GM08714 (cell line): ENCODE results near the gene HVCN1.
A peak's percentile ranks its signal among the peaks of the same experiment; 100 is the strongest.
"Not testable (repeated sequence)": the region's sequence is repeated elsewhere in the genome, so short reads cannot be mapped to it uniquely, and the experiment has no call there.

Experiments used
- H3K4me3 ChIP-seq: fragments of 200-500 bp; sonication (Bioruptor generic); 2 replicates; pipeline ENCODE4 v1.5.1; 2014; ENCODE audit warnings: mild to moderate bottlenecking, low read length, inconsistent platforms
- ZNF274 ChIP-seq: IDR thresholded peaks from 2 replicates; pipeline ENCODE4 v1.6.1; 2012; ENCODE audit warnings: mild to moderate bottlenecking, low read depth, low read length

The HVCN1 gene

DNA sequence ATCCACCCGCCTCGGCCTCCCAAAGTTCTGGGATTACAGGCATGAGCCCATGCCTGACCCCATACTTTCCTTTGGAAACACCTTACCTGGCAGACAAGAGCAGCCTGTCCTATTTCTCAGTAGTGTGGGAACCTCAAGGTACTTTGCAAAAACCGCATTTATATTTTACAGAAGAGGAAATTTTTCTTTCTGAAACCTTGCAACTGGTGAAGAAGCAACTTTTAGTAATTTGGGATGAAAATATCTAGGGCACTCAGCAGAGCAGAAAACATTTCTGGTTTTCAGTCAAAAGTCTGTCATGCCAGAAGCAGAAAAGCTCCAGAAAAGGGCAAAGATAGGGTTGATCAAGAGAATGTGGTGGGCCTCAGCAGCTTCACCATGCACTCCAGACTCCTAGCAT lies 21.2 kb downstream of the HVCN1 start:
- peak overlapping the region; percentile 2; the same call in 1 of the 2 replicates for H3K4me3 ChIP-seq
- TF ChIP-seq ZNF274, result no peak

DNA sequence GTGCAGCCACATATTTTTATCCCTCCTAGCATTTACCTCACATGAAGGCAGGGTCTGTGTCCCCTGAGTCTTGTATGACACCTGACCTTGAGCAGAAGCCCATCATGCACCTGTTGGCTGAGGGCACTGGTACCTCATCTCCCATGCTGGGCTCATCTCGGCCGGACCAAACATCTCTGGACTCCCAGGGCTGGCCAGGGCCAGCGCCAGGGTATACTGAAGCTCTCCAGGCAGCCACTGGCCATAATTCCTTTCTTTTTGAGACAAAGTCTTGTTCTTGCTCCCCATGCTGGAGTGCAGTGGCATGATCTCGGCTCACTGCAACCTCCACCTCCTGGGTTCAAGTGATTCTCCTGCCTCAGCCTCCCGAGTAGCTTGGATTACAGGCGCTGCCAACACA lies 22.0 kb downstream of the HVCN1 start:
- no peak overlapping the region; the same call in 1 of the 2 replicates for H3K4me3 ChIP-seq
- TF ChIP-seq ZNF274, result no peak

DNA sequence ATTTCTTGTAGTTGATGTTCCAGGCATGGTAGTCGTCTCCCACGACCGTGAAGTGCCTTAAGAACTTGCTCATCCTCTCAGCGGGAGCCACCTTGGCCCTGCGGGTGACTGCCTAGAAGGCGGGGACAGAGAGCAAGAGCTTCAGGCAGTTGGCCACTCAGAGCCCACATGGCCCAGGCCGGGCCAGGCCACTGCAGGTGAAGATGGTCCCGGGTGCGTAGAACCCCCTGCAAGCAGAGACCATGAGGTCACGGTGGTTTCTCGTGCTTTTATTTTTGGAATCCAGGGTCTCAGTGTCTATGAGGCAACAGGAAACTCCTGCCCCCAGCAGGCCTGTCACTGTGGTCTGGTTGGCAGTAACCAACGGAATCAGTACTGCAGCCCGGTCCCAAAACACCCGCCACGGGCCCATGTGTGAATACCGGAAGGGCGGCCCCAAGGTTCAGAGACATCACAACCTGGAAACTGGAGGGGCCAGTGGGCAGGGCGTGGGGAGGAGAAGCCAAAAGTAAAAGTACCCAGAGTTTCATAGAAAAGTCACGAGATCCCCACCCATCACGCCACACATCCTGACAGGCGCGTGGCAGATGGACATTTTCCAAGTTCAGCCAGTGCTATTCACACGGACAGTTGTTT lies 27.5 kb downstream of the HVCN1 start:
- no peak for TF ChIP-seq ZNF274
- H3K4me3 ChIP-seq, result peak overlapping the region; percentile 48; the same call in 1 of the 2 replicates

DNA sequence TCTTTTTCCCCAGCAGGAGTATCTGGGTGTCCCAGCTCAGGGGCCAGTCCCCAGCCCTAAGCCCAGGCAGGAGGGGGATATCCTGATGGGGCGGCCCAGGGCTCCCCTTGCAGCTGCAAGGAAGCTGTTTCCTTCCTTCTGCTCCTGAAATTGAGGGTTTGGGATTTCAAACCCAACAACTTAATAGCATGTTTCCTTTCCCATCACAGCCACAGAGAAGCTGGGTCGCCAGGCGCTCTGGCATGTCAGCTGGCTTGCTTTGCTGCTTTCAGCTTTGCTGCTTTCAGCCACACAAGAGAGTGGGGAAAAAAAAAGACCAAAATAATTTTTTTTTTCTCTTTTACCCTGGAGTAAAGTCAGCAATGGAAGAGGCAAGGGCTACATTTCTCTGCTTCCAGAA lies 30.0 kb downstream of the HVCN1 start:
- TF ChIP-seq ZNF274, result no peak
- no peak overlapping the region for H3K4me3 ChIP-seq

DNA sequence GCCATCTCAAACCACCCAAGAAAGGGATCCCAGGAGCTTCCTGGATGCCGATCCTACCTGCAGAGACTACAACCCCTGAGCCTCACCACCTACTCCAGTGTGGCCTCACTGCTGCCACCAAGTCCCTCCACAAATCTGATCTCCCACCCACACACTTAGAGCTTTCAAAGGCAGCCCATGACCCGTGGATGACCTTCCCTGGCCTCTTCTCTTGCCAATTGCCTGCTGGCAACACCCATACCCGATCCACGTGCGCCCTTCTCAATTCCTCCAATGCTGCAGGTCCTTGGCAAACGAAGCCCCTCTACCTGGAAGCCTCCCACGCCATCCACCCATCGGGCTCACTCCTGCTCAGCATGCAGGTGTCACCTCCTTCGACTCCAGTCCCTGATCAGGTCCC lies 30.7 kb downstream of the HVCN1 start:
- no peak overlapping the region for H3K4me3 ChIP-seq
- TF ChIP-seq ZNF274, result no peak

DNA sequence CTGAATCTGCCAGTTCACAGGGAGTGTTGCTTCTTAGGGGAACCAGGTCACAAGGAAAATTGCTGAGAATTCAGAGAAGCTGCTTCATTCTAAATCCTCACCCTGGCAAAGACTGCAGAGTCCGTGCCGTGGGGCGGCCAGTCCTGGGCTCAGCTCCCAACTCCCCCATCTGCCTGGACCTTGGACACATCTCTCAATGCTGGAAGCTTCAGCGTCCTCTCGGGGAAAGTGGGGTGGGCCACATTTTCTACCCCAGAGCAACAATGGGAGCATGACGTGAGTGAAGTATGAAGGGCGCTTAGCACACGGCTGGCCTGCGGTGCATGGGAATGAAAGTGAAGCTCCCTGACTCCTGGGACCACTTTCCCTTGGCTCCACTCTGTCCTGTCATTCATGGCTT lies 31.2 kb downstream of the HVCN1 start:
- TF ChIP-seq ZNF274, result no peak
- H3K4me3 ChIP-seq, result no peak overlapping the region

DNA sequence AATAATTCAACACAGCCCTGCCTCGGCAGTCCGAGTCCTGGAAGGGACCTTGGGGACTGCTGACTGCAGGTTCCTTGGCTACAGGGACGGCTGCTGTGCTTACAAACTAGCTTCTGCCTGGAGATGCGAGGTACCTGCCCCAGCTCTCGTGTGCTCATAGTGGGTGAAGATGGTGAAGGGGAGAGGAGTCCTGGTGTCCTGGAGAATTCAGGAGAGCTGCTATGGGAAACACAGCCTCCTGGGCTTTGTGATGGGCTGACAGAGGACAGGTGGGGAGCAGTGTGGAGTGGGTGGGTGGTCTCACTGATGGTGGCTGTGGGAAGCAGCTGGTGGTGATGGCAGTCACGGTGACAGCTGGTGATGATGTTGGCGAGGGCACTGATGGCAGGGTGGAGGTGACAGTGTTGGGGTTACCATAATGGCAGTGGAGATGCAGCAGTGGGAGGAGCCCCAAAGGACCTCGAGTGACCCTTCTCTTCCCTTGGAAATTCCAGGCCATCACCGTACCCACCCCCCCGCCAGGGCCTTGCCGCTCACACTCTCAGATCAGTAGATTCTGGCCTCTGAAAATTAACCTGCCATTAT lies 32.8 kb downstream of the HVCN1 start:
- no peak overlapping the region for H3K4me3 ChIP-seq
- TF ChIP-seq ZNF274, result no peak

DNA sequence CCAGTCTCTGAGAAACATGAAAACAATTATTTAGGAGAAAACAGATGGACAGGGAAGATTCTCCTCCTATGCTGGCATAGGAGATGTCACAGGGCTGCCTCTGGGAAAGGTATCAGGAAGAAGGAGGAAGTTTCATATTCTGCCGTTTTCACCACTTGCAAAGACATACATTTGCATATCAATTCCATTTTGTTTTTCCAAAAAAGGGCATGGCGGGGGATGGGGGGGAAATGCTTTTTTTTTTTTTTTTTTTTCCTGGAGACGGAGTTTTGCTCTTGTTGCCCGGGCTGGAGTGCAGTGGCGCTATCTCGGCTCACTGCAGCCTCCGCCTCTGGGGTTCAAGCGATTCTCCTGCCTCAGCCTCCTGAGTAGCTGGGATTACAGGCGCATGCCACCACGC lies 34.7 kb downstream of the HVCN1 start:
- not testable (repeated sequence) for H3K4me3 ChIP-seq

DNA sequence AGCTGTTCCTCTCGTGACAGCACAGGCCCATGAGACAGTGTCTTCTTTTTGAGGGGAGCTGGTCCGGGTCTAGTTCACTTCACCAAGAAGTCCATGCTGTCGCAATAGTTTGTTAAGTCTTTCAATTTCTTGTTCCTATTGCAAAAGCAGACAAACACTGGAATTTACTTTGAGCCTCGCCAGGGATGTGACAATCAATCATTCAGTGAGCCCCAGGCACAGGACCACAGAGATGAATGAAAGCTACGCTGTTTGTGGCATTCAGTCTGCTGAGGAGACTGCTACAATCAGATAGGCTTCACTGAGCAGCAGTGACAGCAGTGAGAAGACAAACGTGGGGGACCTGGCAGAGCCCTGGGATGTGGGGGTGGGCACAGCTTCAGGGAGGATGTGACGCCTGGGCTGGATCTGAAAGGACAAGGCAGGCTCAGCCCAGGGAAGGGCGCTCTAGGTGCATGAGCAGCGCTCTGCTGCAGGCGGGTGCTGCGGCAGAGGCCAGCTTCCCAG lies 39.5 kb downstream of the HVCN1 start:
- TF ChIP-seq ZNF274, result no peak
- no peak overlapping the region for H3K4me3 ChIP-seq

DNA sequence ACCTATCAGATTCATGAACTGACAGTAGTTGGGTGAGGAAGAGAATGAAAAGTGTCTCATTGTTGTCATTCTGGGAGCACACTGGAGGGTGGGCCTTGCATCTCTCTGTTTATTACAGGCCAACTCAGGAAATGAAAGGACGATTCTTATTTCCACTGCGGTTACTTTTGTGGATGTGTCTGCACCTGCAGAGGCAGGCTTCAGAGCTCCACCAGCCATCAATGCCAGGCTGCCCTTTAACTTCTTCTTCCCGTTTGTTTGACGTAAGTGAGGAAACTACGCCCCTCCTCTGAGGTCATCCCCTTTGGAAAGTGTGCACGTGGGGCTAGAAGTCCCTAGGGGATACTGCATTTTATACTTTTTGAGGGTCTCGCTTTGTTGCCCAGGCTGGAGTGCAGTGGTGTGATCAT lies 41.3 kb downstream of the HVCN1 start:
- TF ChIP-seq ZNF274, result no peak
- H3K4me3 ChIP-seq, result no peak overlapping the region; the same call in 1 of the 2 replicates

DNA sequence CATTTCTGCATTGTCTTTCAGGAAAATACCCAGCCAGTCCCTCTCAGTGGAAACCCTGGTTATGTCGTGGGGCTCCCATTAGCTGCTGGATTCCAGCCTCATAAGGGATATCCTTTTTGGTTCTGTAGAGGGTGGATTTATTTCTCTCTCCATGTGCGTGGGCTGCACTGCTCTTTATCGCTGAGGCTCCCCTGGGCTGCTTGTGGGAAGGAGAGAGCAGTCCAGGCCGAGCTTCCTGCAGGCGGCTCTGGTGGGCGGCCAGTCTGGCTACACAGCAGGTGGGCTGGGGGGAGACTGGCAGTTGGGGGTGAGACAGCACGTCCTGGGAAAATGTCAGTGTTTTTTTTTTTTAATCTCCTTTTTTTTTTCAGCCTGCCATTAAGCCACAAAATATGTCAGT lies 47.4 kb downstream of the HVCN1 start:
- no peak overlapping the region; the same call in 1 of the 2 replicates for H3K4me3 ChIP-seq
- TF ChIP-seq ZNF274, result no peak

DNA sequence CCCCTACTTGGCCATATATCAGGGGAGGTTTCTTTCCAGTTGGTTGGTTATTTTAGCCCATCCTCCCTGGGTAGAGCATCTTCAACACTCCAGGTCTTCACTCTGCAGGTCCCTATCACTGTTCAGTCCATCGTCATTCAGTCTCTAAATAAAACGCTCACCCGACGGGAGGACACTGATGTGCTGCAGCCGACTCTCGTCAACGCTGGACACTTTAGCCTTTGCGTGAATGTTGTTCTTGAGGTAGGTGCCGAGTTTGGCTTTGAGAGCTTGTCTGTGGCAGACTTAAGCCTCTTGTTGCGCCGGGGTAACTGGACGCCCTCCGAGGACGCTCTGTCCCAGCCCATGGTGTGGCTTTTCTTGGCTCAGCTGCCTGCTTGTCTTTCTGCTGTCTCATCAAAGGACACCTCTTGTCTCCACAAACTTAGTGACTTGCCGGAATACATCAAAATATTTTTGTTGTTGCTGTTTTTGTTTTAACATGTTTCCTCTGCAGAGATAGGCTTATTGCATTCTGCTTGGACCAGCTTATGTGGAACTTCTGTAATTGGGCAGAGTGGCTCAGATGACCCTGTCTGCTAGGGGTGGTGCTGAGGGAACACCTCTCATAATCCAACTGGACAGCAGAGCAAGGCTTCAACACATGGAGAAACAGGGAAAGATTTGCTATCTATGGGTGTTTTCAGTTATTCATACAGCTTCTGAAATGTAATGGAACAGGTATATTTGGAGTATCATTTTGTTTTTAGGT lies 48.5 kb downstream of the HVCN1 start:
- TF ChIP-seq ZNF274, result no peak
- H3K4me3 ChIP-seq, result no peak overlapping the region; the same call in 1 of the 2 replicates

DNA sequence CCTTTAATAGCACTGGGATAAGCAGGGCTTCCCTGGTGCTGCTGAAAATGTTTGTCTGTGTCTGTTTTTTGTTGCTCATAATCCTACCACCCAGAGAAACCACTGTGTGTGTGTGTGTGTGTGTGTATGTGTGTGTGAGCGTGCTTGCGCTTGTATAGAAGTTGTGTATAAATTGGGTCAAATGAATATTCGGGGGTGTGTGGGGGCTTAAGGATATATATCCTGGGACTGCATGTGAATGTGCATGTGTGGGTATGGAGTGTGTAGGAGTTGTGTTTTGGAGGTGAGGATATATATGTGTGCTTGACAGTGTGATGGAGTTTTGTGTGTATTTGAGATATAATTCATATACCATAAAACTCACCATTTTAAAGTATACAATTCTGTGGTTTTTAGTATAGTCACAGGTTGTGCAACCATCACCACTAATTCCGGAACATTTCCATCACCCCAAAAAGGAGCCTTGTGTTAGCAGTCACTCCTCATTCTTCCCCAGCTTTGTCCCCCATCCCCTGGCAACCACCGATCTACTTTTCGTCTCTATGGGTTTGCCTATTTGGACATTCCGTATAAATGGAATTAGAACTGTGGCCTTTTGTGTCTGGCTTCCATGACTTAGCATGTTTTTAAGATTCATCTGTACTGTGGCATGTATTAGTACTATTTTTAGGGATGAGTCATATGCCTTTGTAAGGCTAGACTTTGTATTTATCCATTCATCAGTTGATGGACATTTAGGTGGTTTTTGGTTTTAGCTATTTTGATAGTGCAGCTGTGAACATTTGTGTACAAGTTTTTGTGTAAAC lies 49.4 kb downstream of the HVCN1 start:
- no peak for TF ChIP-seq ZNF274
- H3K4me3 ChIP-seq, result no peak overlapping the region

DNA sequence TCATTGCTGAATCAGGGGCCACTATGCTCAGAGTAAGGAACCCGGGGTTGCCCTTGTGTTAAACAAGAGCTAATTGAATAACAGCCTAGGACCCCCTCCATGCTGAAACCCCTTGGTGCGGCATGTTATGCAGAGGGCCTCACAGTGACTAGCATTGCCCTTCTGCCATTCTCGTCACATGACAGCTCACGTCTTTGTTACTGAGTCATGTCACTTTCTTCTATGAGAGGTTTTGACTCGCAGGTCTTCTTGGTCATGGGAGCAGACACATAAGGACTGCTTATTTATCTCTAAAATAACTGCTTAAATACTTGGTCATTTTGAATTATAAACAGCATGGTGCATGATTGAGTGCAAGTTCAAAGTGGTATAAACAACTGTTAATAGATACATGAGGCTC lies 50.1 kb downstream of the HVCN1 start:
- no peak for TF ChIP-seq ZNF274
- H3K4me3 ChIP-seq, result no peak overlapping the region

DNA sequence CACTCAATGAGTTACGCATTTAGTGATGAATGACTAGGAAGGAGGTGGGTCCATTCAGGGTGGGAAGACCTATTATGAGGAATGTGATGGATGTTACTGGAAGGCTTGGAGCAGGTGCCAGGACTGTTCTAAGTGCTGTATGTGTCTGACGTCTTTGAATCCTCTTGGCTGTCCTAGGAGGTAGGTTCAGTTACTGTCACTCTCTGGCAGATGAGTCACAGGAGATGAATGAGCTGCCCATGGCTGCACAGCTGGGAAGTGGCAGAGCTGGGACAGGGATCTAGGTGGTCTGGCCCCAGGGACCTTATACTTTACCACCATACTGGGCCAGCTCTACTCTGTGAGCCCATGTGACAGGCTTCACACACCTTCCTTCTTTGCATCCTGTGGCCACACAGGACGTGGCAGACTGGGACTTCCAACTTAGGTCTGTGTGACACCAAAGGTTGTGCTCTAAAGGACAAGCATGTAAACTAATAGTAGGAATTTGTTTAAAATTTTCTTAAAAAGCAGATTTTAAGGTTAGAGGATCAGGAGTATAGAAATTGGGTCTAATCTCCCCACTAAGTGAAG lies 51.0 kb downstream of the HVCN1 start:
- H3K4me3 ChIP-seq, result no peak overlapping the region
- no peak for TF ChIP-seq ZNF274
